Panc1 (cell line): ENCODE measurements around the gene IL34.

Source experiments
- POLR2AphosphoS5 ChIP-seq: IDR thresholded peaks from 2 replicates; pipeline ENCODE4 v1.6.1; 2012; ENCODE audit warnings: mild to moderate bottlenecking, low read depth, low read length, moderate library complexity
- REST ChIP-seq, 2 experiments: IDR thresholded peaks; 2 replicates each; pipeline ENCODE4 v1.6.1; 2011 to 2012; ENCODE audit warnings: low read depth in 2 of 2, control low read depth in 1 of 2, low read length in 1 of 2, mild to moderate bottlenecking in 1 of 2, moderate library complexity in 1 of 2; ENCODE audit not compliant: insufficient read depth in 1 of 2
- TF ChIP-seq, protein P1 (sequence below): fragments of 450-650 bp; IDR thresholded peaks from 2 replicates; pipeline ENCODE4 v1.5.1; 2017; ENCODE audit warnings: mild to moderate bottlenecking

GRCh38 chr16:70709457-70709856 is 63.1 kb downstream of the IL34 start:
- TF ChIP-seq, protein P1, sequence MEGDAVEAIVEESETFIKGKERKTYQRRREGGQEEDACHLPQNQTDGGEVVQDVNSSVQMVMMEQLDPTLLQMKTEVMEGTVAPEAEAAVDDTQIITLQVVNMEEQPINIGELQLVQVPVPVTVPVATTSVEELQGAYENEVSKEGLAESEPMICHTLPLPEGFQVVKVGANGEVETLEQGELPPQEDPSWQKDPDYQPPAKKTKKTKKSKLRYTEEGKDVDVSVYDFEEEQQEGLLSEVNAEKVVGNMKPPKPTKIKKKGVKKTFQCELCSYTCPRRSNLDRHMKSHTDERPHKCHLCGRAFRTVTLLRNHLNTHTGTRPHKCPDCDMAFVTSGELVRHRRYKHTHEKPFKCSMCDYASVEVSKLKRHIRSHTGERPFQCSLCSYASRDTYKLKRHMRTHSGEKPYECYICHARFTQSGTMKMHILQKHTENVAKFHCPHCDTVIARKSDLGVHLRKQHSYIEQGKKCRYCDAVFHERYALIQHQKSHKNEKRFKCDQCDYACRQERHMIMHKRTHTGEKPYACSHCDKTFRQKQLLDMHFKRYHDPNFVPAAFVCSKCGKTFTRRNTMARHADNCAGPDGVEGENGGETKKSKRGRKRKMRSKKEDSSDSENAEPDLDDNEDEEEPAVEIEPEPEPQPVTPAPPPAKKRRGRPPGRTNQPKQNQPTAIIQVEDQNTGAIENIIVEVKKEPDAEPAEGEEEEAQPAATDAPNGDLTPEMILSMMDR: no peak
- TF ChIP-seq REST (IDR thresholded peaks at IDR 0.05; ENCODE audit: insufficient read depth in 1 of 2, low read depth in 2 of 2, low read length in 1 of 2): no peak
- TF ChIP-seq POLR2AphosphoS5: no peak
